SIG-M5 treated with dmso at 0.1 percent for 504 hours (cell line): Measurements from ENCODE around the gene REXO1.

Source experiments
- DNase-seq: peaks from one replicate; lab custom pipeline; 2025; ENCODE audit not compliant: unreplicated experiment; lab: John Stamatoyannopoulos, UW

Gene REXO1

GRCh38 chr19:1851654-1852580 is 3.6 kb upstream of the REXO1 start:
- no peak for DNase-seq

GRCh38 chr19:1850809-1851653 is 2.7 kb upstream of the REXO1 start:
- DNase-seq = no peak

GRCh38 chr19:1849886-1850398 is 1.7 kb upstream of the REXO1 start:
- DNase-seq = no peak

- no peak for DNase-seq
Observed at GRCh38 chr19:1849132-1849474, 820 bp upstream of the REXO1 start.

- DNase-seq = no peak
Observed at GRCh38 chr19:1847684-1848398, 442 bp downstream of the REXO1 start.

- no peak for DNase-seq
Observed at GRCh38 chr19:1847348-1847683, 967 bp downstream of the REXO1 start.

GRCh38 chr19:1846517-1847204 is 1.6 kb downstream of the REXO1 start:
- no peak for DNase-seq

- no peak for DNase-seq
Observed at GRCh38 chr19:1845642-1846041, 2.6 kb downstream of the REXO1 start.

GRCh38 chr19:1845125-1845515 is 3.2 kb downstream of the REXO1 start:
- no peak for DNase-seq

- no peak for DNase-seq
Observed at GRCh38 chr19:1844513-1845124, 3.7 kb downstream of the REXO1 start.

GRCh38 chr19:1843646-1844394 is 4.5 kb downstream of the REXO1 start:
- DNase-seq = no peak

- DNase-seq = no peak
Observed at GRCh38 chr19:1843116-1843515, 5.2 kb downstream of the REXO1 start.

GRCh38 chr19:1841209-1841924 is 6.9 kb downstream of the REXO1 start:
- DNase-seq = no peak

GRCh38 chr19:1840541-1841115 is 7.7 kb downstream of the REXO1 start:
- no peak for DNase-seq

- no peak for DNase-seq
Observed at GRCh38 chr19:1839658-1840540, 8.4 kb downstream of the REXO1 start.

- DNase-seq = no peak
Observed at GRCh38 chr19:1837625-1838105, 10.6 kb downstream of the REXO1 start.

GRCh38 chr19:1837222-1837565 is 11.1 kb downstream of the REXO1 start:
- DNase-seq = no peak
